A549 (cell line): ENCODE measurements around the gene MEAK7. TPM values are rescaled to one million over a fixed set of nuclear protein-coding genes. Genes with fewer than 3 reads are reported as not detected.

Source experiments
- ATAC-seq, 2 experiments: fragments of 200-7000 bp in 1 of 2; fragments of >200 bp in 1 of 2; cut with Nextera tagmentation in 1 of 2; cut with Tn5 transposase in 1 of 2; 3 replicates each; pipeline versions ENCODE4 v1.8.0 to v1.9.1; 2018 to 2020; ENCODE audit warnings: mild to moderate bottlenecking in 1 of 2, moderate library complexity in 1 of 2
- CTCF ChIA-PET: fragments of 300-600 bp; sonication (Branson Sonifier 250); formaldehyde crosslinking; extraction: SDS; loops from one replicate; lab custom pipeline; 2021; ENCODE audit warnings: antibody characterized with exemption, inconsistent platforms; lab: Yijun Ruan, JAX
- POLR2A ChIA-PET: fragments of 350-600 bp; formaldehyde crosslinking; extraction: SDS; loops from one replicate; lab custom pipeline; 2021; ENCODE audit warnings: antibody characterized with exemption, inconsistent platforms; lab: Yijun Ruan, JAX
- DNase-seq, 2 experiments: peaks; one replicate each; pipeline versions ENCODE4 v3.0.0 to v3.0.0-alpha.2; 2011 to 2016; ENCODE audit warnings: low read depth in 1 of 2, low spot score in 1 of 2
- FAIRE-seq: peaks from 2 replicates; lab custom pipeline; 2011; peaks lifted over from hg19 to GRCh38; lab: Jason Lieb, UNC
- H3K27ac ChIP-seq, 2 experiments: fragments of >200 bp; sonication (Bioruptor Twin); formaldehyde crosslinking; 3 replicates each; pipeline ENCODE4 v1.5.1; 2016 to 2017
- H3K4me1 ChIP-seq: fragments of >200 bp; sonication (Bioruptor Twin); formaldehyde crosslinking; 3 replicates; pipeline ENCODE4 v1.6.1; 2016
- H3K4me2 ChIP-seq: fragments of >200 bp; sonication (Bioruptor Twin); formaldehyde crosslinking; 3 replicates; pipeline ENCODE4 v1.6.1; 2016
- H3K4me3 ChIP-seq: fragments of >200 bp; sonication (Bioruptor Twin); formaldehyde crosslinking; 3 replicates; pipeline ENCODE4 v1.5.1; 2016
- H3K9me3 ChIP-seq: fragments of >200 bp; sonication (Bioruptor Twin); formaldehyde crosslinking; 3 replicates; pipeline ENCODE4 v1.6.1; 2016
- BHLHE40 ChIP-seq: IDR thresholded peaks from 2 replicates; pipeline ENCODE4 v1.6.1; 2012; ENCODE audit warnings: low read depth, low read length, inconsistent platforms
- EHMT2 ChIP-seq: fragments of 200-600 bp; sonication (generic); IDR thresholded peaks from 2 replicates; pipeline ENCODE4 v1.6.1; 2016; ENCODE audit warnings: antibody characterized with exemption, low read depth, mild to moderate bottlenecking, moderate library complexity
- ESRRA ChIP-seq: fragments of 150-350 bp; IDR thresholded peaks from 2 replicates; pipeline ENCODE4 v1.6.1; 2014; ENCODE audit warnings: mild to moderate bottlenecking, low read length, borderline replicate concordance
- FOSB ChIP-seq: fragments of 250-450 bp; sonication (Bioruptor Pico); IDR thresholded peaks from 2 replicates; pipeline ENCODE4 v1.5.0; 2020; ENCODE audit warnings: mild to moderate bottlenecking, moderate library complexity
- GATA3 ChIP-seq: IDR thresholded peaks from 2 replicates; pipeline ENCODE4 v1.6.1; 2012; ENCODE audit warnings: borderline replicate concordance
- HOXB5 ChIP-seq: fragments of 250-450 bp; sonication (Bioruptor Pico); IDR thresholded peaks from 2 replicates; pipeline ENCODE4 v1.5.0; 2020; ENCODE audit warnings: mild to moderate bottlenecking, moderate library complexity
- JUNB ChIP-seq: fragments of >200 bp; sonication (Bioruptor Twin); formaldehyde crosslinking; IDR thresholded peaks from 2 replicates; pipeline ENCODE4 v1.6.1; 2016
- KDM1A ChIP-seq: fragments of 200-600 bp; sonication (generic); IDR thresholded peaks from 2 replicates; pipeline ENCODE4 v1.6.1; 2016; ENCODE audit warnings: low read depth, mild to moderate bottlenecking
- MAFK ChIP-seq: fragments of 450-650 bp; IDR thresholded peaks from 2 replicates; pipeline ENCODE4 v1.6.1; 2014; ENCODE audit not compliant: partially characterized antibody
- NFE2L2 ChIP-seq: fragments of 150-350 bp; conservative IDR thresholded peaks from 2 replicates; pipeline ENCODE4 v1.6.1; 2014; ENCODE audit warnings: low read length
- POLR2AphosphoS2 ChIP-seq: conservative IDR thresholded peaks from 2 replicates; pipeline ENCODE4 v1.6.1; 2012; ENCODE audit warnings: low read length, improper control_type of control experiment, inconsistent platforms
- REST ChIP-seq: fragments of 200-600 bp; sonication (generic); IDR thresholded peaks from 2 replicates; pipeline ENCODE4 v1.6.1; 2016; ENCODE audit warnings: antibody characterized with exemption, mild to moderate bottlenecking, moderate library complexity
- RNF2 ChIP-seq: fragments of 200-600 bp; sonication (generic); IDR thresholded peaks from 2 replicates; pipeline ENCODE4 v1.6.1; 2016; ENCODE audit warnings: low read depth, mild to moderate bottlenecking, antibody characterized with exemption, moderate library complexity, borderline replicate concordance
- SREBF2 ChIP-seq: fragments of 450-650 bp; IDR thresholded peaks from 2 replicates; pipeline ENCODE4 v1.6.1; 2014; ENCODE audit warnings: mild to moderate bottlenecking, moderate library complexity
- ZC3H11A ChIP-seq: fragments of 450-650 bp; IDR thresholded peaks from 2 replicates; pipeline ENCODE4 v1.6.1; 2014; ENCODE audit warnings: antibody characterized with exemption, mild to moderate bottlenecking
- WGBS: methylation state at CpG from one replicate; pipeline ENCODE4 v1.1.6; 2017; ENCODE audit errors: missing lambda C conversion rate; 5-methylcytosine and 5-hydroxymethylcytosine counted together
- polyA plus RNA-seq, 4 experiments: library from polyadenylated mRNA; depleted of rRNA in 3 of 4; stranded (reverse); fragments of >200 nt; fragmentation: RNase III in 1 of 4; extraction: RNeasy Plus Mini Kit Qiagen cat#74134 plus additional on column Dnase treatment in 1 of 4; gene quantifications; 2 replicates in 3 of 4; 3 replicates in 1 of 4; pipeline ENCODE4 v1.2.3, GENCODE V29; 2011 to 2017
- TF ChIP-seq, protein P1 (sequence below): fragments of 250-450 bp; sonication (Bioruptor Pico); IDR thresholded peaks from 2 replicates; pipeline ENCODE4 v1.5.0; 2020; ENCODE audit warnings: low read depth, mild to moderate bottlenecking, moderate library complexity

MEAK7 gene
- polyA plus RNA-seq, 2 of the 4 experiments (the other 2 are of a cell fraction), result 26.2 to 30.5 TPM

GRCh38 chr16:84482951-84483881 lies 21.2 kb downstream of the MEAK7 start:
- Histone ChIP-seq H3K27ac (no peak overlapping the region), H3K4me2 (no peak overlapping the region), H3K9me3 (no peaks in the 10 kb centered on the region), H3K4me3 (no peak overlapping the region), H3K4me1 (no peaks in the 10 kb centered on the region)
- ChIA-PET POLR2A (no interaction called here), CTCF (interaction anchor here (0.6 to 15.7 kb wide), 28 partner anchors 8 to 948 kb away, joined by 3 to 245 read pairs (median 4); partner anchors contain the start of genes MEAK7 and TAF1C)
- TF ChIP-seq POLR2AphosphoS2 (no peak), FOSB (CRISPR knock-in tag) (no peak), ZC3H11A (no peak), JUNB (no peak), EHMT2 (no peak), GATA3 (no peak), BHLHE40 (no peak), NFE2L2 (no peak), SREBF2 (no peak), ESRRA (no peak), KDM1A (no peak), MAFK (no peak), HOXB5 (CRISPR knock-in tag) (no peak), RNF2 (no peak)
- TF ChIP-seq, protein P1, sequence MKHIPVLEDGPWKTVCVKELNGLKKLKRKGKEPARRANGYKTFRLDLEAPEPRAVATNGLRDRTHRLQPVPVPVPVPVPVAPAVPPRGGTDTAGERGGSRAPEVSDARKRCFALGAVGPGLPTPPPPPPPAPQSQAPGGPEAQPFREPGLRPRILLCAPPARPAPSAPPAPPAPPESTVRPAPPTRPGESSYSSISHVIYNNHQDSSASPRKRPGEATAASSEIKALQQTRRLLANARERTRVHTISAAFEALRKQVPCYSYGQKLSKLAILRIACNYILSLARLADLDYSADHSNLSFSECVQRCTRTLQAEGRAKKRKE, result no peak
- DNase-seq (no peak), ATAC-seq (no peak), FAIRE-seq (no peak)
- WGBS, result 94% methylated on average over 25 of the region's 25 CpGs

GRCh38 chr16:84482001-84482891 lies 22.2 kb downstream of the MEAK7 start:
- DNase-seq (no peak), FAIRE-seq (no peak), ATAC-seq (no peak)
- CTCF ChIA-PET, result interaction anchor here (0.6 to 15.7 kb wide), 12 partner anchors 9 to 558 kb away, joined by 3 to 245 read pairs (median 8); partner anchors contain the start of gene TAF1C
- POLR2A ChIA-PET, result no interaction called here
- Histone ChIP-seq H3K4me3 (no peak overlapping the region), H3K27ac (no peak overlapping the region), H3K4me1 (no peaks in the 10 kb centered on the region), H3K9me3 (no peaks in the 10 kb centered on the region), H3K4me2 (no peak overlapping the region)
- WGBS, result 92% methylated on average over 33 of the region's 33 CpGs
- TF ChIP-seq REST, result no peak
